ENCODE data around the gene CDIPT.
"Not testable (repeated sequence)": the region's sequence is repeated elsewhere in the genome, so short reads cannot be mapped to it uniquely, and the experiment has no call there.

The CDIPT gene

GRCh38 chr16:29842732-29843346 lies 20.2 kb downstream of the CDIPT start:
- no peaks in the 10 kb centered on the region for H3K4me1 ChIP-seq
- H3K36me3 ChIP-seq (replicated peaks), result no peaks in the 10 kb centered on the region
- no peaks in the 10 kb centered on the region for H3K27me3 ChIP-seq (ENCODE audit: low read depth)
- in situ Hi-C loops (cut with MboI; ENCODE audit: low sequenced_read_pairs), result no loop called here
- no peak overlapping the region for H3K4me3 ChIP-seq
- DNase-seq (ENCODE audit: low spot score in 2 of 2), result no peak
- H3K9me3 ChIP-seq, result no peaks in the 10 kb centered on the region

- in situ Hi-C loops (cut with MboI; ENCODE audit: low sequenced_read_pairs), result no loop called here
- H3K4me3 ChIP-seq, result no peak overlapping the region
- no peaks in the 10 kb centered on the region for H3K36me3 ChIP-seq (replicated peaks)
- no peaks in the 10 kb centered on the region for H3K27me3 ChIP-seq (ENCODE audit: low read depth)
- DNase-seq (ENCODE audit: low spot score in 2 of 2), result no peak
- H3K4me1 ChIP-seq, result no peaks in the 10 kb centered on the region
- H3K9me3 ChIP-seq, result no peaks in the 10 kb centered on the region
Measured at GRCh38 chr16:29841631-29842030, 21.4 kb downstream of the CDIPT start.

DNA sequence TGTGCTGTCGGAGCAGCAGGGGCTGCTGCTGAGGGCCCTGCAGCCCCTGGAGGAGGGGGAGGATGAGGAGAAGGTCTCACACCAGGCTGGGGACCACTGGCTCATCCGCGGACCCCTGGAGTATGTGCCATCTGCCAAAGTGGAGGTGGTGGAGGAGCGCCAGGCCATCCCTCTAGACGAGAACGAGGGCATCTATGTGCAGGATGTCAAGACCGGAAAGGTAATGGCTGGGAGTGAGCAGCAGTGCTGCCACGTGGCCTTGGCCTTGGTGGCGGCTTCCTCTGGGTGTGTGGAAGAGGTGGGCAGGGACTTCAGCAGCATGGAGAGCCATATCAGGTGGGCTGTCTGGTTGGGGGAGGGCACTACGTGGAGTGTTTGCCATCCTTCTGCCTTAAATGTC lies 22.8 kb downstream of the CDIPT start:
- Histone ChIP-seq H3K4me3 (no peak overlapping the region), H3K36me3 (replicated peaks) (no peaks in the 10 kb centered on the region), H3K4me1 (no peaks in the 10 kb centered on the region), H3K27me3 (ENCODE audit: low read depth) (no peaks in the 10 kb centered on the region), H3K9me3 (no peaks in the 10 kb centered on the region)
- DNase-seq (ENCODE audit: low spot score in 2 of 2), result no peak
- in situ Hi-C loops (cut with MboI; ENCODE audit: low sequenced_read_pairs), result no loop called here

DNA sequence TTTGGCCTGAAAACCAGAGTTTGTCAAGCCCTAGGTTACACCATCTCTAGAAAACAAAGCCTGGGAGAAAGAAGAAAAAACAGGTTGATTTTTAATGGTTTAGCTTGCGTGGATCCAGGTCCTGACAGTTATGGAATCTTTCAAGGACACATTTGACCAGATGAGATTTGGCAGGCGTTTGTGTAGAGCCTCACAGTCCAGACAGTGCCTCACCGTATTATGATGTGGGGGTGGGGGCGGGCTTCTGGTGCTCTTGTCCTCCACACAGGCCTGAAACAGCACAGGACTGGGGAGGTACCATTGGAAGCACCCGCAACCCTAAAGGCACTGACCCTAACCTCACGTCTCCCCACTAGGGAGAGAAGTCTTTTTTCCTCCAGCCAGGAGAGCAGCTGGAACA lies 23.2 kb downstream of the CDIPT start:
- in situ Hi-C loops (cut with MboI; ENCODE audit: low sequenced_read_pairs), result no loop called here
- no peak for DNase-seq (ENCODE audit: low spot score in 2 of 2)
- Histone ChIP-seq H3K36me3 (replicated peaks) (no peaks in the 10 kb centered on the region), H3K9me3 (no peaks in the 10 kb centered on the region), H3K27me3 (ENCODE audit: low read depth) (no peaks in the 10 kb centered on the region), H3K4me1 (no peaks in the 10 kb centered on the region), H3K4me3 (no peak overlapping the region)

GRCh38 chr16:29837841-29838240 lies 25.2 kb downstream of the CDIPT start:
- Histone ChIP-seq H3K27me3 (ENCODE audit: low read depth) (no peaks in the 10 kb centered on the region), H3K4me1 (no peaks in the 10 kb centered on the region), H3K4me3 (no peak overlapping the region), H3K9me3 (no peaks in the 10 kb centered on the region), H3K36me3 (replicated peaks) (no peaks in the 10 kb centered on the region)
- DNase-seq (ENCODE audit: low spot score in 2 of 2), result no peak
- in situ Hi-C loops (cut with MboI; ENCODE audit: low sequenced_read_pairs), result no loop called here

GRCh38 chr16:29836623-29837022 lies 26.4 kb downstream of the CDIPT start:
- in situ Hi-C loops (cut with MboI; ENCODE audit: low sequenced_read_pairs), result no loop called here
- no peaks in the 10 kb centered on the region for H3K9me3 ChIP-seq
- no peak overlapping the region for H3K4me3 ChIP-seq
- H3K36me3 ChIP-seq (replicated peaks), result no peaks in the 10 kb centered on the region
- H3K4me1 ChIP-seq, result no peaks in the 10 kb centered on the region
- no peaks in the 10 kb centered on the region for H3K27me3 ChIP-seq (ENCODE audit: low read depth)
- DNase-seq (ENCODE audit: low spot score in 2 of 2), result no peak

- Histone ChIP-seq H3K4me1 (no peaks in the 10 kb centered on the region), H3K36me3 (replicated peaks) (no peaks in the 10 kb centered on the region), H3K9me3 (no peaks in the 10 kb centered on the region), H3K27me3 (ENCODE audit: low read depth) (no peaks in the 10 kb centered on the region), H3K4me3 (no peak overlapping the region)
- in situ Hi-C loops (cut with MboI; ENCODE audit: low sequenced_read_pairs), result no loop called here
- DNase-seq (ENCODE audit: low spot score in 2 of 2), result no peak
Measured at GRCh38 chr16:29835926-29836325, 27.1 kb downstream of the CDIPT start.

- in situ Hi-C loops (cut with MboI; ENCODE audit: low sequenced_read_pairs), result no loop called here
- no peaks in the 10 kb centered on the region for H3K27me3 ChIP-seq (ENCODE audit: low read depth)
- DNase-seq (ENCODE audit: low spot score in 2 of 2), result no peak
Measured at GRCh38 chr16:29834079-29834478, 28.9 kb downstream of the CDIPT start.

GRCh38 chr16:29833219-29833618 lies 29.8 kb downstream of the CDIPT start:
- H3K4me3 ChIP-seq; DNase-seq (ENCODE audit: low spot score in 2 of 2); H3K4me1 ChIP-seq; H3K36me3 ChIP-seq (replicated peaks); H3K9me3 ChIP-seq; in situ Hi-C loops (cut with MboI; ENCODE audit: low sequenced_read_pairs); H3K27me3 ChIP-seq (ENCODE audit: low read depth): not testable (repeated sequence)

More at GRCh38 chr16:29834079-29834478, 28.9 kb downstream of the CDIPT start:
- Histone ChIP-seq H3K4me3 (no peak overlapping the region), H3K9me3 (no peaks in the 10 kb centered on the region), H3K4me1 (0 out of 2 replicates have a peak, but pooled peaks cover 2% of the 10 kb centered on the region), H3K36me3 (replicated peaks) (no peaks in the 10 kb centered on the region)

GRCh38 chr16:29831490-29831889 lies 31.5 kb downstream of the CDIPT start:
- in situ Hi-C loops (cut with MboI; ENCODE audit: low sequenced_read_pairs), result no loop called here

GRCh38 chr16:29830774-29831173 lies 32.3 kb downstream of the CDIPT start:
- 0 out of 2 replicates have a peak, but pooled peaks cover 2% of the 10 kb centered on the region for H3K4me1 ChIP-seq
- no peaks in the 10 kb centered on the region for H3K9me3 ChIP-seq
- H3K4me3 ChIP-seq, result no peak overlapping the region
- no peak for DNase-seq (ENCODE audit: low spot score in 2 of 2)
- no peaks in the 10 kb centered on the region for H3K36me3 ChIP-seq (replicated peaks)
- in situ Hi-C loops (cut with MboI; ENCODE audit: low sequenced_read_pairs), result no loop called here
- H3K27me3 ChIP-seq (ENCODE audit: low read depth), result no peaks in the 10 kb centered on the region

More at GRCh38 chr16:29831490-29831889, 31.5 kb downstream of the CDIPT start:
- no peak for DNase-seq (ENCODE audit: low spot score in 2 of 2)
- Histone ChIP-seq H3K4me3 (no peak overlapping the region), H3K4me1 (0 out of 2 replicates have a peak, but pooled peaks cover 2% of the 10 kb centered on the region), H3K36me3 (replicated peaks) (no peaks in the 10 kb centered on the region), H3K9me3 (no peaks in the 10 kb centered on the region), H3K27me3 (ENCODE audit: low read depth) (no peaks in the 10 kb centered on the region)

DNA sequence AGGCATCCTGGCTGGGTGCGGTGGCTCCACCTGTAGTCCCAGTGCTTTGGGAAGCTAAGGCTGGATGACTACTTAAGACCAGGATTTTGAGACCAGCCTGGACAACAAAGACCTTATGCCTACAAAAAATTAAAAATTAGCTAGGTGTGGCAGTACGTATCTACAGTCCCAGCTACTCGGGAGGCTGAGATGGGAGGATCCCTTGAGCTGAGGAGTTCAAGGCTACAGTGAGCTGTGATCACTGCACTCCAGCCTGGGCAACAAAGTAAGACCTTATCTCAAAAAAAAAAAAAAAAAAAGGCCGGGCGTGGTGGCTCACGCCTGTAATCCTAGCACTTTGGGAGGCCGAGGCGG lies 36.7 kb downstream of the CDIPT start:
- no peaks in the 10 kb centered on the region; the same call in 1 of the 2 replicates for H3K36me3 ChIP-seq (replicated peaks)
- in situ Hi-C loops (cut with MboI; ENCODE audit: low sequenced_read_pairs), result no loop called here
- H3K9me3 ChIP-seq, result no peaks in the 10 kb centered on the region
- no peak overlapping the region for H3K4me3 ChIP-seq
- 0 out of 2 replicates have a peak, but pooled peaks cover 2% of the 10 kb centered on the region for H3K4me1 ChIP-seq
- no peak for DNase-seq (ENCODE audit: low spot score in 2 of 2)
- H3K27me3 ChIP-seq (ENCODE audit: low read depth), result no peaks in the 10 kb centered on the region

- peaks cover 7% of the 10 kb centered on the region for H3K36me3 ChIP-seq (replicated peaks)
- no peak overlapping the region for H3K4me3 ChIP-seq
- DNase-seq (ENCODE audit: low spot score in 2 of 2), result no peak
- peaks cover 2% of the 10 kb centered on the region; the same call in 1 of the 2 replicates for H3K4me1 ChIP-seq
- H3K27me3 ChIP-seq (ENCODE audit: low read depth), result no peaks in the 10 kb centered on the region
- no peaks in the 10 kb centered on the region for H3K9me3 ChIP-seq
- in situ Hi-C loops (cut with MboI; ENCODE audit: low sequenced_read_pairs), result no loop called here
Measured at GRCh38 chr16:29825145-29826044, 37.6 kb downstream of the CDIPT start.

GRCh38 chr16:29824589-29825144 lies 38.4 kb downstream of the CDIPT start:
- Histone ChIP-seq H3K4me3 (no peak overlapping the region), H3K27me3 (ENCODE audit: low read depth) (no peaks in the 10 kb centered on the region), H3K4me1 (peaks cover 9% of the 10 kb centered on the region; the same call in 1 of the 2 replicates), H3K36me3 (replicated peaks) (peaks cover 14% of the 10 kb centered on the region), H3K9me3 (no peaks in the 10 kb centered on the region)
- in situ Hi-C loops (cut with MboI; ENCODE audit: low sequenced_read_pairs), result no loop called here
- DNase-seq (ENCODE audit: low spot score in 2 of 2), result no peak
